Activated CD8-positive, alpha-beta memory T cell treated with anti-CD3 and anti-CD28 coated beads, Interleukin-2, amount 10 ng/mL, durations not matched to agents 7 days and 5 days (primary cell): Measurements from ENCODE around the gene MARCHF9. TPM values are rescaled to one million over a fixed set of nuclear protein-coding genes. Genes with fewer than 3 reads are reported as not detected.

Experiments
- ATAC-seq: fragments of 150-1000 bp; cut with Tn5 transposase; one replicate; pipeline ENCODE4 v1.10.0; 2021; ENCODE audit warnings: moderate library complexity
- CTCF ChIA-PET: fragments of 350-600 bp; sonication (Branson Sonifier 250); formaldehyde crosslinking; loops from one replicate; lab custom pipeline; 2021; ENCODE audit warnings: antibody characterized with exemption; lab: Charles Lee
- DNase-seq: peaks from one replicate; pipeline ENCODE4 v3.0.0-alpha.2; 2020
- H3K27ac Mint-ChIP-seq: one replicate; pipeline ENCODE4 v1.8.0; 2021; ENCODE audit warnings: mild to moderate bottlenecking, mixed read lengths
- H3K27me3 Mint-ChIP-seq: one replicate; pipeline ENCODE4 v1.8.0; 2021; ENCODE audit warnings: mixed read lengths
- H3K36me3 Mint-ChIP-seq: one replicate; pipeline ENCODE4 v1.8.0; 2021; ENCODE audit warnings: mild to moderate bottlenecking, mixed read lengths
- H3K4me1 Mint-ChIP-seq: one replicate; pipeline ENCODE4 v1.8.0; 2021; ENCODE audit warnings: mixed read lengths
- H3K4me3 Mint-ChIP-seq: one replicate; pipeline ENCODE4 v1.8.0; 2021; ENCODE audit warnings: mild to moderate bottlenecking, moderate library complexity, mixed read lengths
- H3K9me3 Mint-ChIP-seq: one replicate; pipeline ENCODE4 v1.8.0; 2022; ENCODE audit warnings: low read depth, mixed read lengths
- total RNA-seq, 2 experiments: library from RNA; stranded (reverse); gene quantifications; one replicate each; pipeline ENCODE4 v1.2.3, GENCODE V29; 2021

The MARCHF9 gene
- total RNA-seq, 2 experiments from 2014 or later, result 21.0 to 24.9 TPM

DNA sequence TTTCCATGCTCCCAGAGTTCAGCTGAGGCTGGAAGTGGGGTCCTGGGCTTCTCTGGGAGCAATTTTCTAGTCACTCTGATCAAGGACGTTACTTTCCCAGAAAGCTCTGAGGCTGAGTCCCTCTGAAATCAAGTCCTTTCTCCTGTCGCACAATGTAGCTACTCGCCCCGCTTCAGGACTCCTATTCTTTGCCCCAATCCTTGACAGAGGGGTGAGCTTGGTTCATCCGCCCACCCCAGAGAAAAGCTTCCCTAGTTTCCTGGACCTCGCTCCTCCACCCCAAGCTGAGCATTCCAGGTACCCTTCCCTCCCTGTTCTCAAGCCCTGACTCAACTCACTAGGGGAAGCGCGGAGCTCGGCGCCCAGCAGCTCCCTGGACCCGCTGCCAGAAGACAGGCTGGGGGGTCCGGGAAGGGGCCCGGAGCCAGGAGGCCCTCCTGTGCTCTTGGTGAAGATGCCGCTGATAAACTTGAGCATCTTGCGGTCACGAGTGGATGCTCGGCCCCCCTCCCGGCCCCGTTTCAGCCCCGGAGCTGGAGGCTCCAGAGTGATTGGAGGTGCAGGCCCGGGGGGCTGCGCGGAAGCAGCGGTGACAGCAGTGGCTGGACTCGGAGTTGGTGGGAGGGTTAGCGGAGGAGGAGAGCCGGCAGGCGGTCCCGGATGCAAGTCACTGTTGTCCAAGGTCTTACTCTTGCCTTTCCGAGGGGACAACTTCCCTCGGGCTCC, 18.0 kb upstream of the MARCHF9 start:
- Mint-ChIP-seq H3K36me3 (peaks cover 31% of the 10 kb centered on the region), H3K9me3 (no peaks in the 10 kb centered on the region), H3K4me1 (peaks cover 24% of the 10 kb centered on the region), H3K4me3 (no peak overlapping the region), H3K27me3 (no peaks in the 10 kb centered on the region), H3K27ac (no peak overlapping the region)
- CTCF ChIA-PET, result interaction anchor here (1.2 kb wide), 1 partner anchor 104 kb away, joined by 3 read pairs; the partner anchor contains the start of gene B4GALNT1
- ATAC-seq (no peak), DNase-seq (no peak)

DNA sequence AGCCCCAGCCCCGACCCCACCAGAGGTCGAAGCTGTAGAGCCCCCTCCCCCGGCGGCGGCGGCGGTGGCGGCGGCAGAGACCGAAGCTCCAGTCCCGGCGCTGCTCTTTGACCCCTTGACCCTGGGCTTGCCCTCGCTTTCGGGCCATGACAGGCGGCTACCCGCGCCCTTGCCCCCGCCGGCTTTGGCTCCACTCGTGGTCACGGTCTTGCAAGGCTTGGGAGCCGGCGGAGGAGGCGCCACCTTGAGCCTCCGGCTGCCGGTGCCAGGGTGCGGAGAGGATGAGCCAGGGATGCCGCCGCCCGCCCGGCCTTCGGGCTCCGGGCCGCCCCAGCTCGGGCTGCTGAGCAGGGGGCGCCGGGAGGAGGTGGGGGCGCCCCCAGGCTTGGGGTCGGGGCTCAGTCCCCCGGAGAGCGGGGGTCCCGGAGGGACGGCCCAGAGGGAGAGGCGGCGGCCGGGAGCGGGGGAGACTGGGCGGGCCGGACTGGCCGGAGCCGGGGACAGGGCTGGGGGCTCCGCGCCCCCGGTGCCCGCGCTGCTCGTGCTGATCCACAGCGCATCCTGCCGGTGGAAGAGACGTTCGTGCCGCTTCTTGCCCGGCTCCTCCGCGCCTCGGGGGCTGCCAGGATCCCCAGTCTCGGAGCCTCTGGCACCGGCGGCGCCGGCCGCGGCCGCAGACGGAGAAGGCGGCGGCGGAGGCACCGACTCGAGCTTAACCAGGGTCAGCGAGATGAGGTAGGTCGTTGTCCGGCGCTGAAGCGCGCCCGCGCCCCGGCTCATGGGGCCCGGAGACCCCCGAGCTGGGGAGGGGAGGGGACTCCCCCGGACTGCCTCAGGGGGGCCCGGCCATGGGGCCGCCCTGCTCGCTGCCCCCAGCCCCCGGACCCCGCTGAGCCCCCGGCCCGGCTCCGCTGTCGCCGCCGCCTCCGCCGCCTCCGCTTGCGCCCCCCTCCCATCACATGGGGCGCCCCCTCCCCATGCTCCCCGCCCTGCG, 17.1 kb upstream of the MARCHF9 start:
- H3K4me1 Mint-ChIP-seq, result peaks cover 30% of the 10 kb centered on the region
- H3K36me3 Mint-ChIP-seq, result peaks cover 23% of the 10 kb centered on the region
- H3K27ac Mint-ChIP-seq, result no peak overlapping the region
- CTCF ChIA-PET, result interaction anchor here (1.2 kb wide), 1 partner anchor 105 kb away, joined by 3 read pairs; the partner anchor contains the start of gene B4GALNT1
- no peaks in the 10 kb centered on the region for H3K27me3 Mint-ChIP-seq
- no peaks in the 10 kb centered on the region for H3K9me3 Mint-ChIP-seq
- ATAC-seq, result no peak
- no peak for DNase-seq
- no peak overlapping the region for H3K4me3 Mint-ChIP-seq

DNA sequence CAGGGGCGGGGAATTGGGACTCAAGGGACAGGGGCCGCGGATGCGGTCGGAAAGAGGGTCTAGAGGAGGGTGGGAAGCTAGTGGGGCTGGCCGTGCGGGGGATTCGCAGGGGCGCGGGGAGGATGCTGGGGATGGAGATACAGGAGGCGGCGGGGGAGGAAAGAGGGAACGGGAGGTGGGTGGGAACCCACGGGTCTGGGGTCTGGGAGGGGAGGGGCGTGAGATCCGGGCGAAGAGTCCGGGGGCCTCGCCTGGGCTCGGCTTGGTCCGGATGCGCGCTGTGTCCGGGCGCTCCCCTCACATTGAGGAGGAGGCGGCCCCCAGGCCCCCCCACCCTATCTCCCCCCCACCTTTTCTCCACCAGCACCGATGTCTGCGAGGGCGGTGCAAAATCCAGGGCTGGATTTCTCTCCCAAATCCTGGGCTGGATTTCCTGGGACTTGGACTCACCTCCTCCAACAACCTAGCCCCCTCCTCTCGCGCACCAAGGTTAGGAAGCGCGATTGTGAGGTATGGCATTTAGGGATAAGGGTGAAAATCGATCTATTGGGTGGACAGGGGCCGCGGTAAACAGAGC, 16.2 kb upstream of the MARCHF9 start, which contains the start of gene AGAP2:
AGAP2 (minus strand) TSS at position 82 of the 577 bp plus-strand sequence. CDS start 496 bp downstream, outside the sequence.
- H3K27me3 Mint-ChIP-seq, result no peaks in the 10 kb centered on the region
- H3K27ac Mint-ChIP-seq, result peak within 1 kb of the TSS; percentile 18
- CTCF ChIA-PET, result interaction anchor here (0.9 kb wide), 1 partner anchor 156 kb away, joined by 4 read pairs; no protein-coding TSS in a partner anchor
- ATAC-seq, result no peak
- H3K9me3 Mint-ChIP-seq, result no peaks in the 10 kb centered on the region
- DNase-seq, result no peak
- H3K36me3 Mint-ChIP-seq, result peaks cover 19% of the 10 kb centered on the region
- H3K4me1 Mint-ChIP-seq, result peaks cover 33% of the 10 kb centered on the region
- H3K4me3 Mint-ChIP-seq, result peak within 1 kb of the TSS; percentile 30

DNA sequence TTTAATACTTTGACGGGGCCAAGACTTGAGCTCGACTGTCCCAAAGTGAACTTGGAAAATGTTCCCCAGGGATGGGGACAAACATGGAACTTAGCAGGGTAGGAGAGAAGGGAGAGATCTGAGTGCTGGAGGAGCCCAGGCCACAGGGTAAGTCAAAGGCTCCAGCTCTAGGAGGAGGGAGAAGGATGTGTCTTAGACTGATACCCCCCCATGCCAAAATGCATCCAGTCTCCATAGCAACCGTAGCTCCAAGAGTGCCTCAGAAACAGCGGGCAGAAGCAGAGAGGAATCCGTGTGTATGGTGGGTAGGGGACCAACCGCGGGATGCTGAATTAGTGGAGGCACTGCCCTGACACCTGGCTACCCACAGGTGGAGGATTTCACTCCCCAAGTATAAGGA, 15.5 kb upstream of the MARCHF9 start:
- Mint-ChIP-seq H3K4me1 (peaks cover 40% of the 10 kb centered on the region), H3K27ac (peak overlapping the region; percentile 18), H3K9me3 (no peaks in the 10 kb centered on the region), H3K4me3 (peak overlapping the region; percentile 30), H3K27me3 (no peaks in the 10 kb centered on the region), H3K36me3 (peaks cover 15% of the 10 kb centered on the region)
- CTCF ChIA-PET, result interaction anchor here (0.9 kb wide), 1 partner anchor 156 kb away, joined by 4 read pairs; no protein-coding TSS in a partner anchor
- no peak for DNase-seq
- no peak for ATAC-seq

GRCh38 chr12:57739914-57740538, 14.9 kb upstream of the MARCHF9 start:
- H3K27me3 Mint-ChIP-seq, result no peaks in the 10 kb centered on the region
- DNase-seq (no peak), ATAC-seq (no peak)
- H3K4me3 Mint-ChIP-seq, result peak overlapping the region; percentile 99
- CTCF ChIA-PET, result interaction anchor here (1.1 to 3.0 kb wide), 10 partner anchors 8 to 281 kb away, joined by 3 to 22 read pairs (median 8); partner anchors contain the start of genes B4GALNT1, DCTN2, GLI1 and TSFM
- peaks cover 12% of the 10 kb centered on the region for H3K36me3 Mint-ChIP-seq
- no peaks in the 10 kb centered on the region for H3K9me3 Mint-ChIP-seq
- H3K27ac Mint-ChIP-seq, result peak overlapping the region; percentile 88
- peaks cover 45% of the 10 kb centered on the region for H3K4me1 Mint-ChIP-seq

- peaks cover 51% of the 10 kb centered on the region for H3K4me1 Mint-ChIP-seq
Measured at GRCh38 chr12:57740656-57741412, 14.1 kb upstream of the MARCHF9 start.

DNA sequence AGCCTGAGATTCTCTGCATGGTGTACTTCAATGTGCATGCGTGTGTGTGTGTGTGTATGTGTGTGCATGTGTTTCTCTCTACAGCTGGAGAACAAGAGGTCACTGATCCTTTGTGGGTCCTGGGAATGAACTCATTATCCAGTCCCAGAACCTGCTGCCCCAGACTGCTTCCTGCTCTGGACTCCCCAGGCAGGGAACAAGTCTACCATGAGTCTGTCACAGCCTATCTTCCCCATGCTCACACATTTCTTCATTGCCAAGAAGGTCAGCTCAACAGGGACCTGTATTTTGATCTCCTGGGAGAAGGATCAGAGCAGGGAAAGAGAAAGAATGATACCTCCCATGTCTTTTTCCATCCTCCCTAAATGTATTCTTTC, 13.5 kb upstream of the MARCHF9 start:
- peaks cover 56% of the 10 kb centered on the region for H3K4me1 Mint-ChIP-seq
- no peak for ATAC-seq
- no peak for DNase-seq
- H3K27ac Mint-ChIP-seq, result peak overlapping the region; percentile 88
- peak overlapping the region; percentile 99 for H3K4me3 Mint-ChIP-seq
- CTCF ChIA-PET, result interaction anchor here (0.7 to 3.0 kb wide), 25 partner anchors 9 to 528 kb away, joined by 3 to 22 read pairs (median 5); partner anchors contain the start of genes B4GALNT1, DCTN2, GLI1 and MARCHF9
- H3K27me3 Mint-ChIP-seq, result no peaks in the 10 kb centered on the region
- H3K36me3 Mint-ChIP-seq, result peaks cover 9% of the 10 kb centered on the region
- H3K9me3 Mint-ChIP-seq, result no peaks in the 10 kb centered on the region

More at GRCh38 chr12:57740656-57741412, 14.1 kb upstream of the MARCHF9 start:
- no peaks in the 10 kb centered on the region for H3K9me3 Mint-ChIP-seq
- H3K36me3 Mint-ChIP-seq, result peaks cover 12% of the 10 kb centered on the region
- peak overlapping the region; percentile 88 for H3K27ac Mint-ChIP-seq
- DNase-seq, result peak; percentile 95
- H3K27me3 Mint-ChIP-seq, result no peaks in the 10 kb centered on the region
- ATAC-seq, result peak; percentile 60
- H3K4me3 Mint-ChIP-seq, result peak overlapping the region; percentile 99
- CTCF ChIA-PET, result interaction anchor here (0.8 to 3.0 kb wide), 22 partner anchors 9 to 282 kb away, joined by 3 to 22 read pairs (median 6); partner anchors contain the start of genes B4GALNT1, DCTN2, GLI1 and MARCHF9

GRCh38 chr12:57741844-57742738, 12.8 kb upstream of the MARCHF9 start:
- ATAC-seq (peak; percentile 67), DNase-seq (peak; percentile 94)
- H3K4me1 Mint-ChIP-seq, result peaks cover 58% of the 10 kb centered on the region
- peaks cover 7% of the 10 kb centered on the region for H3K36me3 Mint-ChIP-seq
- peak overlapping the region; percentile 88 for H3K27ac Mint-ChIP-seq
- CTCF ChIA-PET, result interaction anchor here (0.7 to 3.0 kb wide), 22 partner anchors 8 to 529 kb away, joined by 3 to 22 read pairs (median 5); partner anchors contain the start of genes B4GALNT1, DCTN2, GLI1 and MARCHF9
- H3K9me3 Mint-ChIP-seq, result no peaks in the 10 kb centered on the region
- no peaks in the 10 kb centered on the region for H3K27me3 Mint-ChIP-seq
- H3K4me3 Mint-ChIP-seq, result peak overlapping the region; percentile 99

- CTCF ChIA-PET, result interaction anchor here (1.2 to 1.6 kb wide), 4 partner anchors 10 to 280 kb away, joined by 3 to 7 read pairs (median 4); no protein-coding TSS in a partner anchor
- Mint-ChIP-seq H3K36me3 (peaks cover 14% of the 10 kb centered on the region), H3K4me1 (peaks cover 58% of the 10 kb centered on the region), H3K27ac (peak overlapping the region; percentile 95), H3K9me3 (no peaks in the 10 kb centered on the region), H3K27me3 (no peaks in the 10 kb centered on the region), H3K4me3 (peak overlapping the region; percentile 85)
- DNase-seq (no peak), ATAC-seq (no peak)
Measured at GRCh38 chr12:57743769-57744168, 11.1 kb upstream of the MARCHF9 start.

GRCh38 chr12:57744194-57744776, 10.6 kb upstream of the MARCHF9 start:
- Mint-ChIP-seq H3K4me3 (peak overlapping the region; percentile 85), H3K27me3 (no peaks in the 10 kb centered on the region), H3K36me3 (peaks cover 16% of the 10 kb centered on the region), H3K9me3 (no peaks in the 10 kb centered on the region), H3K4me1 (peaks cover 55% of the 10 kb centered on the region), H3K27ac (peak overlapping the region; percentile 95)
- CTCF ChIA-PET, result interaction anchor here (1.2 to 2.2 kb wide), 7 partner anchors 10 to 281 kb away, joined by 3 to 17 read pairs (median 5); no protein-coding TSS in a partner anchor
- DNase-seq (peak; percentile 89), ATAC-seq (peak; percentile 47)
